GM19099 (cell line): Measurements from ENCODE around the gene NPAS3.

Experiments
- POLR2A ChIP-seq: IDR thresholded peaks from 3 replicates; pipeline ENCODE4 v1.6.1; 2011; ENCODE audit warnings: low read depth; ENCODE audit not compliant: insufficient read length; ENCODE audit errors: extremely low read depth

The NPAS3 gene

DNA sequence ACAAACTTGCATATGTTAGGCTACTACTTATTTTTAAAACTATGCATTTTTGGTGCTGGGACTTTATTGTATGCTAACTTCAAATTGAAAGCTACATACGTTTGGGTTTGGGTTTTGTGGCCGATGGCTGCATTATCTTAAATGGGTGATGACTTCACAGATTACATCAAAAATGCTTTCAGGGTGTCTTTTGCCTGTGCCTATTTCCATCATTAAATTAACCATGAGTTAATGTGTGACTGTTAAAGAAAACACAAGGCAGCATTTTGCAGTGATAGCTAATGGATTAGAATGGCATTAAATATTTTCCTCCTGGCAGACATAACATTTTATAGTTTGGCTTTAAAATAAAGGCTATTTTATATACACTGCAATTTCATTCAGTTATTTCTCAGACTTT is 659.9 kb downstream of the NPAS3 start:
- no peak for TF ChIP-seq POLR2A

DNA sequence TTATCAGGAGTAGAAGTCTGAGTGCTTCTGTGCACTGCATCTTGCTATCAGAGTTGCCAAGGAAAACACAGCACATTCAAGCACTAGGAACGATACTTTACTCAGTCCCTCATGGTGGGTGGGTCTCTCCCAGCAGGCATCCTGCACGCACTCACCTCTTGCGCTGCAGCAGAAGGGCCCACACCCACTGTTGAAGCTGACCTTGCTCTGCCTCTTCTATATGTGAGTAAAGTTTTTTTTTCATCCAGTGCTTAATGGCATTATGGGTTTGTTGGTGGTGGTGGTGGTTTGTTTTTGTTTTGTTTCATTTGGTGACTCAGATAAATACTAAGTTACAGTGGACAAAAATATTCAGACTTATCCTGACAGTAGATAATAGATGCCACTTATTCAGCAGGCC is 663.7 kb downstream of the NPAS3 start:
- no peak for TF ChIP-seq POLR2A

- no peak for TF ChIP-seq POLR2A
Observed at GRCh38 chr14:33606591-33606990, 667.9 kb downstream of the NPAS3 start.

GRCh38 chr14:33609582-33609981 is 670.9 kb downstream of the NPAS3 start:
- no peak for TF ChIP-seq POLR2A

GRCh38 chr14:33610121-33610520 is 671.4 kb downstream of the NPAS3 start:
- TF ChIP-seq POLR2A = no peak

- TF ChIP-seq POLR2A = no peak
Observed at GRCh38 chr14:33611405-33612196, 672.9 kb downstream of the NPAS3 start.

DNA sequence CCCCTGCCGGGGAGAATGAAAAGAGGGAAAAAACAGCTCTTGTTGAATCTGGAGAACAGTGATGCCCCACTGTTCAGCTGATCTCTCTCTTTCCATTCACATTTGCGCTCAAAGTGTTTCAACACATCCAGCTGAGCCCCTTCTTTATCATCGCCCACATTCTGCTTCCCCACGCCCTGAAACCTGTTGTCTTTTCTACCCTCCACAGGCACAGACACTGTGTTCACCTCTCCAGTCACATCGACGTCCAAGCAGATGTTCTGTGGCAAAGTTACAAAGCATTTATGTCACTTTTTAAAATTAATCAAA is 673.5 kb downstream of the NPAS3 start:
- no peak for TF ChIP-seq POLR2A

DNA sequence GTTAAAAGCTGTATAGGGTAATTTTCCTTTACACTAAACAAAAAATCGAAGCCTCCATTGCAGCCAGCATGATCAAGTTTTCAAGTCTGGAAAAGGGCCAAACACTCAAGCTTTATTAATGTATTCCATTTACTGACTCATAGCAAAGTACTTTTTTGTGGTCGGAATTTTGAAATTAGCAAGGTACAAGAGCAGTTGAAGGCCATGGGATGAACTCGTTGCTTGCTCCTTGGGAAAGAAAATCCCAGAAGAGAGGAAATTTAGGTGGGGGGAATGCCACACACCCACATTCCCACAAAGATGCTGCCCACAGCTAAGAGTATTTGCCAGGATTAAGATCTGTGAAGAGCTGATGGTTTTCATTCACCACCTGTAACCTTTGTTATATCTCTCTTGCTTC is 678.5 kb downstream of the NPAS3 start:
- no peak for TF ChIP-seq POLR2A

GRCh38 chr14:33618361-33619105 is 679.9 kb downstream of the NPAS3 start:
- TF ChIP-seq POLR2A = no peak

DNA sequence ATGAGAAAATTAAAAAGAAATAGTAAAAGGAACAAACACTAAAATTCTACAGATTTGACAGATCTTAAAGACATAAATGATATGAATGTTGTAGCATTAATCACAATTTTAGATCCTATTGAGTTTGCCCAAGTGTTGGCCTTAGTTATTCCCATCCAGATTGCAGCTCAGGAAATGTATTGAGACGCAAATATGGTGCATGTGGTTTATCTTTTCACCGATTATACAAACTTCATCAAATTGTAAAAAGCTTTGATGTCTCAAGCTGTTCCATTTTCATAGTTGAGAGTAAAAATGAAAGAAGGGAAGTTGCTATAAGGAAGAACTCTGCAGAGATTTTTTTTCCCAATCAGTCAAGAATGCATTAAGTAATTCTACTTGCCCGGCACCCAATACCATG is 683.8 kb downstream of the NPAS3 start:
- no peak for TF ChIP-seq POLR2A

DNA sequence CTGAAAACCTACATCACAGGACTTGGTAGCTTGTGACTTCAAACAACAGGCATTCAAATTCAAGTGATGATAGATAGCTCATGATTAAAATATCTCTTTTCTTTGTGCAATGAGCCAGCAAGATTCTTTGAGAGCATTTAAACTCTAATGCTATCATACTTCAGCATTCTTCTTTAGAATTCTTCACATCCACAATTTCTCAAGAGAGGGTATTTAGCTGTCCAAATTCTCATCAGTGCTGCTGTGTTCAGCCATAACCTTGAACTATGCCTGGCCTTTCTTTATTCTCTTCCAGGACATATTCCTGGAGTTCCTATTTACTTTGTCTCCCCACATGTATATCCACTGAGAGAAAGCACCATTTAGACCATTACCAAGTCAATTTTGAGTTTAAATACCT is 691.1 kb downstream of the NPAS3 start:
- TF ChIP-seq POLR2A = no peak

GRCh38 chr14:33631021-33631420 is 692.3 kb downstream of the NPAS3 start:
- TF ChIP-seq POLR2A = no peak

DNA sequence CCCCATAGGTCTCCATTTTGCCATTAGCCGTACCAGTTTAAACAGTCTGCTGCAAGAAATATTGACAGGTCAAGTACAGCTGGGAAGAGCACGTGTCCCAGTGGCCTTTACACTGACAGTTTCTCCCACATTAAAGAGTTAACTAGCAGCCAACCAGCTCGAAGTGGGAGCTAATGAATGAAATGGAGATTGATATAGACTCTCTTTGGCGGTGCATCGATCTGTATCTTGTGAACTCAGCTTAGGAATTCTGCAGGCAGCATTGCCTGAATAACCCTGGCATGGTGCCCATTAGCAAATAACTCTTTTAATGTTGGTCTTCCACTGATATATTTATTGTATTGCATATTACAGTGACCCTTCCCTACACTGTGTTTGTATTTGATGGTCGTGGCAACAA is 692.8 kb downstream of the NPAS3 start:
- no peak for TF ChIP-seq POLR2A

DNA sequence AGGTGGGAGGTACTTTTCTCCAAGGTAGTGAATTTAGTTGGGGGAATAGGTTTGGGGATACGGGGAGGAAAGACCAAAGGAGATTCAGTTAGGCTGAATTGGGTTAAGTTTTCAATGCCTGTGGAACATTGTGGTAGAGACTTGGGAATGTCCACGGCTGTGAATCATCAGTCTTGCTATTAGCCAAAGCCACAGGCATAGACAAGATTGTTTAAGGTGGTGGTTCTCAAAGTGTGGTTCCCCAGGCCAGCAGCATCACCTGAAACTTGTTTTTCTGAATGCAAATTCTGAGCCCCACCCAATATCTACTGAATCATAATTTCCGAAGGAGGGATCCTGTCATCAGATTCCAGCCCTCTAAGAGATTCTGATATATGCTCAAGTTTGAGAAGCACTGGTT is 696.0 kb downstream of the NPAS3 start:
- TF ChIP-seq POLR2A = no peak

DNA sequence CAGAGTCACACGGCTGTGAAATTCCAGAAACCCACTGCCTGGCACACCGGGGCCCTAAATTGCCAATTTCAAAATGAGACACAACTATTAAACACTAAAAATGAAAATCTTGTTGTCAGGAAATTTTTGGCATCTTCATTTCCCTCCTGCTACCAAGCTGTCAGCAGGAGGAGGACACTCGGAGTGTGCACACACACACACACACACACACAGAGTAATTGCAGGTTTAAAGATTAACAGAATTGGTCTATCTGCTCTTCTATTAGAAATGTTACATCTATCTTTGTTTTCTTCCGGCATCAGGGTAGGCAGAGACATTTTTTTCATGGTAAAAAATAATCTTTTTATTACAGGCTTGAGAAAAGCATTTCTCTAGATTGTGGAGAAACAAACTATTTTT is 698.0 kb downstream of the NPAS3 start:
- TF ChIP-seq POLR2A = no peak

- no peak for TF ChIP-seq POLR2A
Observed at GRCh38 chr14:33642080-33642479, 703.4 kb downstream of the NPAS3 start.
